Natural killer cell treated with Interleukin-12 subunit alpha and Interleukin-12 subunit beta and Interleukin-15 and Interleukin-18, amount 100 ng/mL, for 72 hours (primary cell): ENCODE measurements around the gene ARMC9. TPM values are rescaled to one million over a fixed set of nuclear protein-coding genes. Genes with fewer than 3 reads are reported as not detected.

Experiments used
- ATAC-seq, 2 donors: fragments of 150-1000 bp; cut with Tn5 transposase in 1 of 2; sonication (Bioruptor Pico), chemical (Tn5 transposase) in 1 of 2; 2 replicates each; pipeline ENCODE4 v1.10.0; 2021
- DNase-seq: peaks from one replicate; pipeline ENCODE4 v3.0.0; 2022; ENCODE audit warnings: low spot score
- H3K27ac Mint-ChIP-seq, 2 donors: 1 replicate in 1 of 2; 2 replicates in 1 of 2; pipeline ENCODE4 v1.8.0; 2022; ENCODE audit warnings: mixed read lengths in 2 of 2, mild to moderate bottlenecking in 1 of 2, moderate library complexity in 1 of 2
- H3K27me3 Mint-ChIP-seq, 2 donors: 1 replicate in 1 of 2; 2 replicates in 1 of 2; pipeline ENCODE4 v1.8.0; 2022; ENCODE audit warnings: mixed read lengths in 2 of 2
- H3K36me3 Mint-ChIP-seq: one replicate; pipeline ENCODE4 v1.8.0; 2022; ENCODE audit warnings: mixed read lengths
- H3K4me1 Mint-ChIP-seq, 2 donors: 1 replicate in 1 of 2; 2 replicates in 1 of 2; pipeline ENCODE4 v1.8.0; 2022; ENCODE audit warnings: low read depth in 2 of 2, mixed read lengths in 2 of 2, mild to moderate bottlenecking in 1 of 2
- H3K4me3 Mint-ChIP-seq: one replicate; pipeline ENCODE4 v1.8.0; 2022; ENCODE audit warnings: mixed read lengths
- H3K9me3 Mint-ChIP-seq: 2 replicates; pipeline ENCODE4 v1.8.0; 2022; ENCODE audit warnings: mixed read lengths
- total RNA-seq, 2 donors: library from RNA; stranded (reverse); gene quantifications; one replicate each; pipeline ENCODE4 v1.2.3, GENCODE V29; 2022

ARMC9 gene
- 1 to 10 TPM; 2.5 to 4.8 TPM for total RNA-seq

GRCh38 chr2:231198291-231199173 lies at the start of gene ARMC9:
Gene ARMC9, plus strand, starts transcription at chr2:231198631. Its CDS starts 7,608 bp downstream, at chr2:231206239.
- H3K4me3 Mint-ChIP-seq, result peak within 1 kb of the TSS; percentile 90
- peaks cover 0 to 9% of the 10 kb centered on the region in 2 donors for H3K27me3 Mint-ChIP-seq
- ATAC-seq, result peak; percentile 96
- no peaks in the 10 kb centered on the region for H3K9me3 Mint-ChIP-seq
- H3K27ac Mint-ChIP-seq, result peak within 1 kb of the TSS; percentile 54 to 61
- DNase-seq, result peak; percentile 89
- no peaks in the 10 kb centered on the region for H3K36me3 Mint-ChIP-seq
- H3K4me1 Mint-ChIP-seq, result peaks cover 5 to 8% of the 10 kb centered on the region in 2 donors

- DNase-seq, result no peak
- peaks cover 16% of the 10 kb centered on the region for H3K36me3 Mint-ChIP-seq
- no peaks in the 10 kb centered on the region for H3K9me3 Mint-ChIP-seq
- H3K27me3 Mint-ChIP-seq, result no peaks in the 10 kb centered on the region
- ATAC-seq, result no peak
- no peak overlapping the region for H3K4me3 Mint-ChIP-seq
- H3K4me1 Mint-ChIP-seq, result no peaks in the 10 kb centered on the region
- no peak overlapping the region for H3K27ac Mint-ChIP-seq
These were observed 45.5 kb upstream of the ARMC9 start for GRCh38 chr2:231152800-231153557.

- Mint-ChIP-seq H3K27me3 (no peaks in the 10 kb centered on the region), H3K36me3 (no peaks in the 10 kb centered on the region), H3K9me3 (no peaks in the 10 kb centered on the region), H3K4me3 (no peak overlapping the region), H3K4me1 (peaks cover 0 to 2% of the 10 kb centered on the region in 2 donors), H3K27ac (peak overlapping the region in 1 of 2 donors; percentile 45)
- DNase-seq (no peak), ATAC-seq (no peak)
These were observed 39.1 kb upstream of the ARMC9 start for GRCh38 chr2:231159306-231159705.

- DNase-seq, result no peak
- Mint-ChIP-seq H3K27ac (no peak overlapping the region), H3K36me3 (no peaks in the 10 kb centered on the region), H3K4me1 (peaks cover 0 to 2% of the 10 kb centered on the region in 2 donors), H3K4me3 (no peak overlapping the region), H3K27me3 (no peaks in the 10 kb centered on the region), H3K9me3 (no peaks in the 10 kb centered on the region)
- ATAC-seq, result no peak
These were observed 37.7 kb upstream of the ARMC9 start for GRCh38 chr2:231160701-231161100.

GRCh38 chr2:231161252-231161839 lies 37.1 kb upstream of the ARMC9 start:
- peaks cover 2% of the 10 kb centered on the region for H3K36me3 Mint-ChIP-seq
- ATAC-seq, result peak in 1 of 2 donors; percentile 54
- H3K4me3 Mint-ChIP-seq, result no peak overlapping the region
- H3K27ac Mint-ChIP-seq, result no peak overlapping the region
- peaks cover 0 to 2% of the 10 kb centered on the region in 2 donors for H3K4me1 Mint-ChIP-seq
- no peaks in the 10 kb centered on the region for H3K27me3 Mint-ChIP-seq
- DNase-seq, result no peak
- no peaks in the 10 kb centered on the region for H3K9me3 Mint-ChIP-seq

- Mint-ChIP-seq H3K4me3 (no peak overlapping the region), H3K36me3 (peaks cover 8% of the 10 kb centered on the region), H3K9me3 (no peaks in the 10 kb centered on the region), H3K27me3 (no peaks in the 10 kb centered on the region), H3K4me1 (peaks cover 0 to 2% of the 10 kb centered on the region in 2 donors), H3K27ac (no peak overlapping the region)
- ATAC-seq, result no peak
- DNase-seq, result no peak
These were observed 36.5 kb upstream of the ARMC9 start for GRCh38 chr2:231161877-231162329.

- Mint-ChIP-seq H3K36me3 (peaks cover 18% of the 10 kb centered on the region), H3K9me3 (no peaks in the 10 kb centered on the region), H3K4me3 (no peak overlapping the region), H3K27me3 (no peaks in the 10 kb centered on the region), H3K4me1 (peaks cover 0 to 2% of the 10 kb centered on the region in 2 donors), H3K27ac (no peak overlapping the region)
- no peak for ATAC-seq
- no peak for DNase-seq
These were observed 35.4 kb upstream of the ARMC9 start for GRCh38 chr2:231163011-231163410.

- Mint-ChIP-seq H3K27me3 (no peaks in the 10 kb centered on the region), H3K4me1 (peaks cover 0 to 2% of the 10 kb centered on the region in 2 donors), H3K4me3 (no peak overlapping the region), H3K36me3 (peaks cover 22% of the 10 kb centered on the region), H3K9me3 (no peaks in the 10 kb centered on the region), H3K27ac (no peak overlapping the region)
- DNase-seq (no peak), ATAC-seq (no peak)
These were observed 34.9 kb upstream of the ARMC9 start for GRCh38 chr2:231163414-231164095.

GRCh38 chr2:231167745-231168459 lies 30.5 kb upstream of the ARMC9 start:
- no peak overlapping the region for H3K4me3 Mint-ChIP-seq
- no peak for ATAC-seq
- no peaks in the 10 kb centered on the region for H3K4me1 Mint-ChIP-seq
- H3K9me3 Mint-ChIP-seq, result no peaks in the 10 kb centered on the region
- DNase-seq, result no peak
- H3K36me3 Mint-ChIP-seq, result peaks cover 36% of the 10 kb centered on the region
- no peaks in the 10 kb centered on the region for H3K27me3 Mint-ChIP-seq
- H3K27ac Mint-ChIP-seq, result peak overlapping the region in 1 of 2 donors; percentile 23

- H3K4me3 Mint-ChIP-seq, result no peak overlapping the region
- no peaks in the 10 kb centered on the region for H3K9me3 Mint-ChIP-seq
- DNase-seq, result no peak
- peak overlapping the region in 1 of 2 donors; percentile 23 for H3K27ac Mint-ChIP-seq
- H3K4me1 Mint-ChIP-seq, result no peaks in the 10 kb centered on the region
- H3K27me3 Mint-ChIP-seq, result no peaks in the 10 kb centered on the region
- ATAC-seq, result no peak
- H3K36me3 Mint-ChIP-seq, result peaks cover 36% of the 10 kb centered on the region
These were observed 29.8 kb upstream of the ARMC9 start for GRCh38 chr2:231168460-231169139.

- peaks cover 36% of the 10 kb centered on the region for H3K36me3 Mint-ChIP-seq
- H3K4me3 Mint-ChIP-seq, result no peak overlapping the region
- no peaks in the 10 kb centered on the region for H3K4me1 Mint-ChIP-seq
- H3K9me3 Mint-ChIP-seq, result no peaks in the 10 kb centered on the region
- H3K27me3 Mint-ChIP-seq, result no peaks in the 10 kb centered on the region
- no peak overlapping the region for H3K27ac Mint-ChIP-seq
- no peak for ATAC-seq
- DNase-seq, result no peak
These were observed 28.9 kb upstream of the ARMC9 start for GRCh38 chr2:231169488-231169887.

GRCh38 chr2:231170055-231170454 lies 28.4 kb upstream of the ARMC9 start:
- H3K4me3 Mint-ChIP-seq, result no peak overlapping the region
- H3K36me3 Mint-ChIP-seq, result peaks cover 36% of the 10 kb centered on the region
- H3K27me3 Mint-ChIP-seq, result no peaks in the 10 kb centered on the region
- DNase-seq (no peak), ATAC-seq (no peak)
- no peak overlapping the region for H3K27ac Mint-ChIP-seq
- H3K9me3 Mint-ChIP-seq, result no peaks in the 10 kb centered on the region
- no peaks in the 10 kb centered on the region for H3K4me1 Mint-ChIP-seq
